GM12878 (cell line): ENCODE measurements around the gene ARHGAP15. TPM values are rescaled to one million over a fixed set of nuclear protein-coding genes. Genes with fewer than 3 reads are reported as not detected.
A peak's percentile ranks its signal among the peaks of the same experiment; 100 is the strongest.

Experiments
- ATAC-seq: fragments of 200-7000 bp; cut with Tn5 transposase; 3 replicates; pipeline ENCODE4 v1.9.1; 2020; ENCODE audit warnings: mild to moderate bottlenecking, moderate library complexity
- BruUV-seq: library from RNA; stranded (reverse); fragments of 400-500 nt; replicated peaks from 2 replicates; lab custom pipeline; 2021; lab: Mats Ljungman, UMichigan
- CTCF ChIA-PET: fragments of 300-600 bp; sonication (Branson Sonifier 250); formaldehyde crosslinking; extraction: SDS; loops from one replicate; lab custom pipeline; 2021; ENCODE audit warnings: inconsistent platforms; lab: Yijun Ruan, JAX
- POLR2A ChIA-PET: fragments of 350-600 bp; formaldehyde crosslinking; extraction: SDS; loops from one replicate; lab custom pipeline; 2021; ENCODE audit warnings: inconsistent platforms; lab: Charles Lee
- RAD21 ChIA-PET: fragments of 300-600 bp; sonication (Branson Sonifier 250); formaldehyde crosslinking; loops from one replicate; lab custom pipeline; 2023; ENCODE audit warnings: antibody characterized with exemption; ENCODE audit not compliant: unreplicated experiment; lab: Charles Lee
- SMC1A ChIA-PET: fragments of 300-600 bp; sonication (Branson Sonifier 250); formaldehyde crosslinking; loops from one replicate; lab custom pipeline; 2023; ENCODE audit not compliant: unreplicated experiment, uncharacterized antibody; lab: Charles Lee
- DNase-seq: peaks from one replicate; pipeline ENCODE4 v3.0.0-alpha.2; 2011; ENCODE audit warnings: low read depth, low spot score
- FAIRE-seq: peaks from 3 replicates; lab custom pipeline; 2011; peaks lifted over from hg19 to GRCh38; lab: Jason Lieb, UNC
- H2AFZ ChIP-seq: 2 replicates; pipeline ENCODE4 v1.6.0; 2011; ENCODE audit warnings: low read depth, low read length, control low read depth; ENCODE audit not compliant: control insufficient read depth
- H3K27ac ChIP-seq: 2 replicates; pipeline ENCODE4 v1.5.1; 2011; ENCODE audit warnings: control low read depth; ENCODE audit not compliant: control insufficient read depth, insufficient read depth
- H3K27me3 ChIP-seq, 2 experiments: replicated peaks in 1 of 2; 2 replicates each; pipeline versions ENCODE4 v1.6.0 to v1.6.1; 2011; ENCODE audit warnings: low read length in 1 of 2; ENCODE audit not compliant: control insufficient read depth in 2 of 2, insufficient read depth in 2 of 2
- H3K36me3 ChIP-seq, 2 experiments: 2 replicates each; pipeline ENCODE4 v1.5.1; 2011; ENCODE audit warnings: low read length in 1 of 2; ENCODE audit not compliant: control insufficient read depth in 2 of 2, insufficient read depth in 2 of 2
- H3K4me1 ChIP-seq: 2 replicates; pipeline ENCODE4 v1.6.1; 2011; ENCODE audit warnings: mild to moderate bottlenecking, low read length, moderate library complexity, mixed read lengths; ENCODE audit not compliant: control insufficient read depth, insufficient read depth
- H3K4me2 ChIP-seq: 2 replicates; pipeline ENCODE4 v1.6.0; 2011; ENCODE audit warnings: control low read depth; ENCODE audit not compliant: control insufficient read depth, insufficient read depth
- H3K4me3 ChIP-seq: fragments of 200-600 bp; sonication (generic); 2 replicates; pipeline ENCODE4 v1.5.1; 2016
- H3K79me2 ChIP-seq: 2 replicates; pipeline ENCODE4 v1.6.0; 2011; ENCODE audit warnings: low read length; ENCODE audit not compliant: control insufficient read depth, insufficient read depth
- H3K9ac ChIP-seq: 2 replicates; pipeline ENCODE4 v1.8.0; 2011; ENCODE audit warnings: low read length, control low read depth, mixed read lengths; ENCODE audit not compliant: control insufficient read depth, insufficient read depth
- H3K9me3 ChIP-seq: replicated peaks from 3 replicates; pipeline ENCODE4 v1.5.1; 2011; ENCODE audit warnings: mild to moderate bottlenecking, low read length; ENCODE audit not compliant: control insufficient read depth, insufficient read depth
- H4K20me1 ChIP-seq: 2 replicates; pipeline ENCODE4 v1.6.0; 2011; ENCODE audit not compliant: control insufficient read depth, insufficient read depth
- ATF7 ChIP-seq: fragments of 450-650 bp; IDR thresholded peaks from 2 replicates; pipeline ENCODE4 v1.6.1; 2016; ENCODE audit warnings: low read depth, mild to moderate bottlenecking
- BHLHE40 ChIP-seq, 2 experiments: fragments of 450-650 bp in 1 of 2; IDR thresholded peaks; 2 replicates each; pipeline ENCODE4 v1.6.1; 2011 to 2017; ENCODE audit warnings: low read depth in 2 of 2, borderline replicate concordance in 1 of 2, improper control_type of control experiment in 1 of 2, low read length in 1 of 2, mild to moderate bottlenecking in 1 of 2
- EP300 ChIP-seq, 2 experiments: fragments of 150-350 bp in 1 of 2; IDR thresholded peaks; 2 replicates each; pipeline ENCODE4 v1.6.1; 2011 to 2012; ENCODE audit warnings: low read depth in 2 of 2, low read length in 2 of 2, borderline replicate concordance in 1 of 2, improper control_type of control experiment in 1 of 2, inconsistent platforms in 1 of 2; ENCODE audit not compliant: control insufficient read depth in 1 of 2
- IKZF2 ChIP-seq, 2 experiments: fragments of 450-650 bp; IDR thresholded peaks; 2 replicates each; pipeline ENCODE4 v1.6.1; 2017; ENCODE audit warnings: mild to moderate bottlenecking in 2 of 2, moderate library complexity in 2 of 2
- MEF2A ChIP-seq: IDR thresholded peaks from 2 replicates; pipeline ENCODE4 v1.6.1; 2011; ENCODE audit warnings: low read depth, mild to moderate bottlenecking, low read length, moderate library complexity; ENCODE audit not compliant: insufficient read depth
- MEF2B ChIP-seq: fragments of 450-650 bp; IDR thresholded peaks from 2 replicates; pipeline ENCODE4 v1.6.1; 2018; ENCODE audit warnings: mild to moderate bottlenecking, moderate library complexity; ENCODE audit not compliant: partially characterized antibody, poor library complexity, severe bottlenecking
- MTA2 ChIP-seq: fragments of 450-650 bp; IDR thresholded peaks from 2 replicates; pipeline ENCODE4 v1.6.1; 2016; ENCODE audit warnings: low read depth, mild to moderate bottlenecking, moderate library complexity
- NBN ChIP-seq: fragments of 450-650 bp; IDR thresholded peaks from 2 replicates; pipeline ENCODE4 v1.6.1; 2016
- NFIC ChIP-seq: IDR thresholded peaks from 2 replicates; pipeline ENCODE4 v1.6.1; 2012; ENCODE audit warnings: low read depth, mild to moderate bottlenecking, inconsistent platforms, low read length, moderate library complexity
- NR2F1 ChIP-seq: fragments of 450-650 bp; conservative IDR thresholded peaks from 2 replicates; pipeline ENCODE4 v1.6.1; 2017; ENCODE audit warnings: mild to moderate bottlenecking
- PAX5 ChIP-seq: IDR thresholded peaks from 2 replicates; pipeline ENCODE4 v1.6.1; 2011; ENCODE audit warnings: low read depth, low read length, borderline replicate concordance
- PKNOX1 ChIP-seq: fragments of 450-650 bp; IDR thresholded peaks from 2 replicates; pipeline ENCODE4 v1.6.1; 2016; ENCODE audit warnings: mild to moderate bottlenecking
- POU2F2 ChIP-seq: IDR thresholded peaks from 3 replicates; pipeline ENCODE4 v1.6.1; 2011; ENCODE audit warnings: low read depth, mild to moderate bottlenecking, low read length, borderline replicate concordance
- RELA ChIP-seq: fragments of 450-650 bp; IDR thresholded peaks from 2 replicates; pipeline ENCODE4 v1.8.0; 2014; ENCODE audit warnings: borderline replicate concordance; ENCODE audit not compliant: partially characterized antibody
- RELB ChIP-seq: fragments of 450-650 bp; IDR thresholded peaks from 2 replicates; pipeline ENCODE4 v1.6.1; 2017; ENCODE audit warnings: low read depth, mild to moderate bottlenecking, moderate library complexity
- WGBS: methylation state at CpG from one replicate; pipeline ENCODE4 v1.1.6; 2016; ENCODE audit warnings: low lambda C conversion rate; ENCODE audit not compliant: insufficient replicate concordance, insufficient coverage; ENCODE audit errors: missing lambda C conversion rate; 5-methylcytosine and 5-hydroxymethylcytosine counted together
- in situ Hi-C: fragments of 300-500 bp; cut with MboI; formaldehyde crosslinking; loops from 9 replicates; pipeline ENCODE4 v1.14.3; 2018; ENCODE audit warnings: mixed read lengths
- intact Hi-C: fragments of 100-400 bp; cut with micrococcal nuclease; formaldehyde crosslinking; loops from one replicate; pipeline ENCODE4 v1.14.2; 2022; ENCODE audit not compliant: unreplicated experiment
- polyA plus RNA-seq, 11 experiments: library from polyadenylated mRNA; depleted of rRNA in 4 of 11; unstranded in 6 of 11; stranded (reverse) in 5 of 11; fragments of >200 nt; fragmentation: Nextera tagmentation in 4 of 11; fragmentation: Illumina TruSeq in 1 of 11; extraction: Ambion mirVana in 4 of 11; extraction: Trizol in 1 of 11; gene quantifications; 1 replicate in 1 of 11; 2 replicates in 10 of 11; pipeline versions ENCODE4 v1.2.1 to v1.2.3, GENCODE V29; 2011 to 2016; ENCODE audit warnings: inconsistent platforms in 2 of 11, missing spikeins in 2 of 11, low read depth in 1 of 11
- total RNA-seq, 4 experiments: library from RNA; depleted of rRNA in 3 of 4; stranded (reverse); fragments of >200 nt in 3 of 4; fragmentation: Illumina TruSeq in 1 of 4; extraction: Trizol in 1 of 4; gene quantifications; 2 replicates each; pipeline versions ENCODE4 v1.2.1 to v1.2.3, GENCODE V29; 2013 to 2021
- TF ChIP-seq, protein P1 (sequence below): IDR thresholded peaks from 2 replicates; pipeline ENCODE4 v1.6.1; 2012; ENCODE audit warnings: low read length, inconsistent platforms
- TF ChIP-seq, protein P2 (sequence below): fragments of 450-650 bp; IDR thresholded peaks from 2 replicates; pipeline ENCODE4 v1.6.1; 2014; ENCODE audit warnings: mild to moderate bottlenecking

The ARHGAP15 gene
- total and polyA plus RNA-seq, 10 of the 15 experiments (the other 5 are each of a cell fraction or from before 2014, with no cell fraction given) = 38.0 to 92.6 (median 66.7) TPM

GRCh38 chr2:143177096-143177786 lies 48.0 kb downstream of the ARHGAP15 start:
- Histone ChIP-seq H3K9ac (no peak overlapping the region), H3K79me2 (peaks cover 8% of the 10 kb centered on the region), H3K4me2 (peak overlapping the region; percentile 80), H4K20me1 (no peaks in the 10 kb centered on the region), H3K27ac (peak overlapping the region; percentile 68), H3K4me3 (peak overlapping the region; percentile 71), H3K27me3 (no peaks in the 10 kb centered on the region), H2AFZ (no peak overlapping the region), H3K9me3 (peaks cover 8% of the 10 kb centered on the region), H3K4me1 (peaks cover 12% of the 10 kb centered on the region), H3K36me3 (no peaks in the 10 kb centered on the region; a peak in 1 of 4 replicates)
- no TSS peak for BruUV-seq
- POLR2A ChIA-PET = interaction anchor here (1.3 kb wide), 1 partner anchor 45 kb away, joined by 4 read pairs; no protein-coding TSS in a partner anchor
- ATAC-seq (peak; percentile 95), FAIRE-seq (peak; percentile 62), DNase-seq (peak; percentile 55)
- CTCF ChIA-PET = interaction anchor here (1.0 to 1.7 kb wide), 3 partner anchors 19 to 45 kb away, joined by 3 to 5 read pairs (median 3); no protein-coding TSS in a partner anchor
- 16% methylated on average over 5 of the region's 5 CpGs for WGBS
- RAD21 ChIA-PET = interaction anchor here (1.2 to 1.8 kb wide), 2 partner anchors 14 to 45 kb away, joined by 3 to 4 read pairs; no protein-coding TSS in a partner anchor
- intact Hi-C loops = no loop called here
- in situ Hi-C loops = no loop called here
- SMC1A ChIA-PET = interaction anchor here (0.7 to 2.4 kb wide), 8 partner anchors 16 to 66 kb away, joined by 3 to 7 read pairs (median 4); no protein-coding TSS in a partner anchor
- TF ChIP-seq NR2F1 (peak; percentile 87), POU2F2 (peak; percentile 97), MTA2 (0 out of 2 replicates have a peak, but pooled peaks have one; percentile 14), NFIC (peak; percentile 61), BHLHE40 (IDR thresholded peaks at IDR 0.05; ENCODE audit: borderline replicate concordance in 1 of 2, low read depth in 2 of 2, low read length in 1 of 2) (0 out of 4 replicates have a peak, but pooled peaks of 1 of the 2 experiments have one; percentile 16), RELB (0 out of 2 replicates have a peak, but pooled peaks have one; percentile 14), IKZF2 (IDR thresholded peaks at IDR 0.05) (peak in 1 of 2 experiments; percentile 29; a peak in 1 of 4 replicates), RELA (no peak), NBN (0 out of 2 replicates have a peak, but pooled peaks have one; percentile 19), PKNOX1 (peak; percentile 52; the same call in 1 of the 2 replicates), MEF2A (no peak), MEF2B (peak; percentile 63), PAX5 (peak; percentile 71; the same call in 1 of the 2 replicates), ATF7 (peak; percentile 47; the same call in 1 of the 2 replicates), EP300 (IDR thresholded peaks at IDR 0.05; ENCODE audit: borderline replicate concordance in 1 of 2, control insufficient read depth in 1 of 2, low read depth in 2 of 2, low read length in 2 of 2) (peak in 1 of 2 experiments; percentile 12; a peak in 1 of 4 replicates)
- TF ChIP-seq, protein P1, sequence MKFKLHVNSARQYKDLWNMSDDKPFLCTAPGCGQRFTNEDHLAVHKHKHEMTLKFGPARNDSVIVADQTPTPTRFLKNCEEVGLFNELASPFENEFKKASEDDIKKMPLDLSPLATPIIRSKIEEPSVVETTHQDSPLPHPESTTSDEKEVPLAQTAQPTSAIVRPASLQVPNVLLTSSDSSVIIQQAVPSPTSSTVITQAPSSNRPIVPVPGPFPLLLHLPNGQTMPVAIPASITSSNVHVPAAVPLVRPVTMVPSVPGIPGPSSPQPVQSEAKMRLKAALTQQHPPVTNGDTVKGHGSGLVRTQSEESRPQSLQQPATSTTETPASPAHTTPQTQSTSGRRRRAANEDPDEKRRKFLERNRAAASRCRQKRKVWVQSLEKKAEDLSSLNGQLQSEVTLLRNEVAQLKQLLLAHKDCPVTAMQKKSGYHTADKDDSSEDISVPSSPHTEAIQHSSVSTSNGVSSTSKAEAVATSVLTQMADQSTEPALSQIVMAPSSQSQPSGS = peak; percentile 37; the same call in 1 of the 2 replicates
- TF ChIP-seq, protein P2, sequence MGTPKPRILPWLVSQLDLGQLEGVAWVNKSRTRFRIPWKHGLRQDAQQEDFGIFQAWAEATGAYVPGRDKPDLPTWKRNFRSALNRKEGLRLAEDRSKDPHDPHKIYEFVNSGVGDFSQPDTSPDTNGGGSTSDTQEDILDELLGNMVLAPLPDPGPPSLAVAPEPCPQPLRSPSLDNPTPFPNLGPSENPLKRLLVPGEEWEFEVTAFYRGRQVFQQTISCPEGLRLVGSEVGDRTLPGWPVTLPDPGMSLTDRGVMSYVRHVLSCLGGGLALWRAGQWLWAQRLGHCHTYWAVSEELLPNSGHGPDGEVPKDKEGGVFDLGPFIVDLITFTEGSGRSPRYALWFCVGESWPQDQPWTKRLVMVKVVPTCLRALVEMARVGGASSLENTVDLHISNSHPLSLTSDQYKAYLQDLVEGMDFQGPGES = no peak
